A673 (cell line): ENCODE measurements around the gene LITAF.

ENCODE experiments used
- EZH2 ChIP-seq: fragments of 200-600 bp; sonication (generic); IDR thresholded peaks from 2 replicates; pipeline ENCODE4 v1.6.1; 2017; ENCODE audit warnings: borderline replicate concordance, low read depth, mild to moderate bottlenecking, mixed read lengths, antibody characterized with exemption, low read length; ENCODE audit not compliant: poor library complexity, severe bottlenecking
- TF ChIP-seq, protein P1 (sequence below): fragments of 300-800, 200-600 bp; sonication (generic); conservative IDR thresholded peaks from 2 replicates; pipeline ENCODE4 v1.5.1; 2017; ENCODE audit warnings: low read depth, mild to moderate bottlenecking, antibody characterized with exemption, low read length, moderate library complexity, mixed read lengths

DNA sequence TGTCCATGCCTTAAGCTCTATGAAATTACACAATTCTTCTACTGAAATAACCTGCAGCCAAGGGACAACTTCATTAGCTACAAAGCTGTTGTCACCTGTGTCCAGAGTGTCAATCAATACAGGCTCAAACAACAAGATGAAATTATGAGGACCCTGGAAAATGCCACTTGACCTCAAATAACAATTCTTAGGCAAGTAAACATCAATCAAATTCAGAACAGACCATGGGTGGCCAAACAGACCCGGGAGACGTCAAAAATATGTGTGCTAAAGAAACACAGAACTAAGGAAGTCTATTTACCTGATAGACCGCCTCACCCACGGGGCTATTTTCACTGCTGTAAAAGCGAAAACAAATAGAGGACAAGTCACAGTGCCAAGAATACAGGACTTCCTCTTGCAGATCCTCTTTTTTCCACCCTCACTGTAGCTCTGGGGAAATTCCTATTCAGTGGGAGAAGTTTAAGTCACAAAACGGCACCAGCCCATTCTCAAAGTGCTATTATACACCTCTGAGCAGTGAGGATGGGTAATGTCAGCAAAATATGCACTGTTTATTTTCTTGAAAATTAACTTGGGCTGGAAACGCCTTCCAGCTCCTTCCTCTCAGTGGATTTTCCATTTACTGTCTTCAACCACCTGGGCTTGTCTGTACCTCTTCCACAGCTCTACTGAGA lies 2.7 kb downstream of the LITAF start:
- TF ChIP-seq, protein P1, sequence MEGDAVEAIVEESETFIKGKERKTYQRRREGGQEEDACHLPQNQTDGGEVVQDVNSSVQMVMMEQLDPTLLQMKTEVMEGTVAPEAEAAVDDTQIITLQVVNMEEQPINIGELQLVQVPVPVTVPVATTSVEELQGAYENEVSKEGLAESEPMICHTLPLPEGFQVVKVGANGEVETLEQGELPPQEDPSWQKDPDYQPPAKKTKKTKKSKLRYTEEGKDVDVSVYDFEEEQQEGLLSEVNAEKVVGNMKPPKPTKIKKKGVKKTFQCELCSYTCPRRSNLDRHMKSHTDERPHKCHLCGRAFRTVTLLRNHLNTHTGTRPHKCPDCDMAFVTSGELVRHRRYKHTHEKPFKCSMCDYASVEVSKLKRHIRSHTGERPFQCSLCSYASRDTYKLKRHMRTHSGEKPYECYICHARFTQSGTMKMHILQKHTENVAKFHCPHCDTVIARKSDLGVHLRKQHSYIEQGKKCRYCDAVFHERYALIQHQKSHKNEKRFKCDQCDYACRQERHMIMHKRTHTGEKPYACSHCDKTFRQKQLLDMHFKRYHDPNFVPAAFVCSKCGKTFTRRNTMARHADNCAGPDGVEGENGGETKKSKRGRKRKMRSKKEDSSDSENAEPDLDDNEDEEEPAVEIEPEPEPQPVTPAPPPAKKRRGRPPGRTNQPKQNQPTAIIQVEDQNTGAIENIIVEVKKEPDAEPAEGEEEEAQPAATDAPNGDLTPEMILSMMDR, result no peak
- TF ChIP-seq EZH2, result no peak
